Caco-2 (cell line): ENCODE results near the gene USP17L21. TPM values are rescaled to one million over a fixed set of nuclear protein-coding genes. Genes with fewer than 3 reads are reported as not detected.
"Not testable (repeated sequence)": the region's sequence is repeated elsewhere in the genome, so short reads cannot be mapped to it uniquely, and the experiment has no call there.

Experiments
- Bru-seq: library from RNA; stranded (reverse); fragments of 400-500 nt; gene quantifications from one replicate; lab custom pipeline; 2021; lab: Mats Ljungman, UMichigan
- BruChase-seq, 2 experiments: library from RNA; stranded (reverse); fragments of 400-500 nt; gene quantifications; one replicate each; lab custom pipeline; 2021; lab: Mats Ljungman, UMichigan
- BruUV-seq: library from RNA; stranded (reverse); fragments of 400-500 nt; replicated peaks from 2 replicates; lab custom pipeline; 2021; lab: Mats Ljungman, UMichigan
- CTCF ChIA-PET: fragments of 300-600 bp; sonication (Branson Sonifier 250); formaldehyde crosslinking; loops from one replicate; lab custom pipeline; 2022; ENCODE audit warnings: antibody characterized with exemption; lab: Charles Lee
- POLR2A ChIA-PET: fragments of 300-600 bp; sonication (Branson Sonifier 250); formaldehyde crosslinking; loops from one replicate; lab custom pipeline; 2022; ENCODE audit warnings: antibody characterized with exemption; lab: Charles Lee
- DNase-seq, 2 experiments: peaks; one replicate each; pipeline versions ENCODE4 v3.0.0 to v3.0.0-alpha.2; 2020 to 2022
- H3K27me3 ChIP-seq: replicated peaks from 2 replicates; pipeline ENCODE4 v1.6.0; 2011; ENCODE audit warnings: low read length; ENCODE audit not compliant: control insufficient read depth, insufficient read depth
- H3K36me3 ChIP-seq: 2 replicates; pipeline ENCODE4 v1.5.1; 2011; ENCODE audit warnings: low read length; ENCODE audit not compliant: control insufficient read depth, insufficient read depth
- H3K4me1 ChIP-seq: fragments of 250-450 bp; sonication (Bioruptor Pico); 2 replicates; pipeline ENCODE4 v1.5.1; 2020; ENCODE audit warnings: mild to moderate bottlenecking
- H3K4me3 ChIP-seq: 2 replicates; pipeline ENCODE4 v1.5.1; 2011; ENCODE audit warnings: low read depth, mild to moderate bottlenecking, control low read depth, low read length
- H3K9me3 ChIP-seq: fragments of 250-450 bp; sonication (Bioruptor Pico); 2 replicates; pipeline ENCODE4 v1.5.1; 2020; ENCODE audit warnings: mild to moderate bottlenecking, moderate library complexity
- H3K27ac Mint-ChIP-seq: one replicate; pipeline ENCODE4 v1.8.0; 2022; ENCODE audit warnings: mixed read lengths; ENCODE audit not compliant: unreplicated experiment
- H3K27me3 Mint-ChIP-seq: one replicate; pipeline ENCODE4 v1.8.0; 2022; ENCODE audit warnings: mixed read lengths; ENCODE audit not compliant: insufficient read depth, unreplicated experiment
- H3K36me3 Mint-ChIP-seq: one replicate; pipeline ENCODE4 v1.8.0; 2022; ENCODE audit warnings: mild to moderate bottlenecking, mixed read lengths; ENCODE audit not compliant: insufficient read depth, unreplicated experiment
- H3K4me1 Mint-ChIP-seq: one replicate; pipeline ENCODE4 v1.8.0; 2022; ENCODE audit warnings: low read depth, mixed read lengths; ENCODE audit not compliant: unreplicated experiment
- H3K4me3 Mint-ChIP-seq: one replicate; pipeline ENCODE4 v1.8.0; 2022; ENCODE audit warnings: mild to moderate bottlenecking, moderate library complexity, mixed read lengths; ENCODE audit not compliant: unreplicated experiment
- H3K9me3 Mint-ChIP-seq: one replicate; pipeline ENCODE4 v1.8.0; 2022; ENCODE audit warnings: mixed read lengths; ENCODE audit not compliant: unreplicated experiment
- intact Hi-C: fragments of 100-400 bp; cut with micrococcal nuclease; formaldehyde crosslinking; loops from one replicate; pipeline ENCODE4 v1.10.0; 2022; ENCODE audit not compliant: unreplicated experiment
- long read RNA-seq: library from polyadenylated mRNA; stranded (forward); transcript quantifications from one replicate; pipeline ENCODE4 v2.0.0, GENCODE V29; 2022
- total RNA-seq: library from RNA; stranded (reverse); gene quantifications from 2 replicates; pipeline ENCODE4 v1.2.3, GENCODE V29; 2022

The USP17L21 gene
- total RNA-seq (not detected in 2 replicates), Bru-seq, nascent RNA (not detected), BruChase-seq, experiment 1, labeled RNA remaining after a 2-hour chase (not detected), BruChase-seq, experiment 2, labeled RNA remaining after a 6-hour chase (not detected)
- long read RNA-seq, result 0 reads

GRCh38 chr4:9262572-9262971, at the start of gene USP17L21:
TSS of gene USP17L21 (plus strand) at chr4:9262872. CDS start at chr4:9262872, 0 bp downstream.
- POLR2A ChIA-PET, H3K4me3 ChIP-seq, H3K4me3 Mint-ChIP-seq: not testable (repeated sequence)

GRCh38 chr4:9214701-9215100, 48.0 kb upstream of the USP17L21 start:
- H3K27me3 Mint-ChIP-seq, H3K36me3 ChIP-seq, H3K4me3 Mint-ChIP-seq, H3K4me1 ChIP-seq, H3K4me1 Mint-ChIP-seq, H3K9me3 Mint-ChIP-seq, H3K9me3 ChIP-seq, H3K27me3 ChIP-seq, H3K27ac Mint-ChIP-seq, CTCF ChIA-PET, H3K4me3 ChIP-seq, intact Hi-C loops, H3K36me3 Mint-ChIP-seq, BruUV-seq, POLR2A ChIA-PET: not testable (repeated sequence)
- DNase-seq, result peak in 1 of 2 experiments; percentile 3

More at GRCh38 chr4:9262572-9262971, at the start of gene USP17L21:
- H3K27me3 Mint-ChIP-seq, CTCF ChIA-PET, H3K4me1 ChIP-seq, intact Hi-C loops, H3K27ac Mint-ChIP-seq, H3K4me1 Mint-ChIP-seq, H3K36me3 ChIP-seq, BruUV-seq, H3K9me3 Mint-ChIP-seq, H3K9me3 ChIP-seq, H3K36me3 Mint-ChIP-seq, H3K27me3 ChIP-seq, DNase-seq: not testable (repeated sequence)

- H3K36me3 Mint-ChIP-seq, intact Hi-C loops, H3K4me3 Mint-ChIP-seq, POLR2A ChIA-PET, H3K27me3 Mint-ChIP-seq, BruUV-seq, H3K9me3 Mint-ChIP-seq, H3K4me1 ChIP-seq, H3K4me3 ChIP-seq, H3K9me3 ChIP-seq, H3K36me3 ChIP-seq, DNase-seq, CTCF ChIA-PET, H3K4me1 Mint-ChIP-seq, H3K27ac Mint-ChIP-seq, H3K27me3 ChIP-seq: not testable (repeated sequence)
Observed at GRCh38 chr4:9215105-9215504, 47.6 kb upstream of the USP17L21 start, which contains the start of gene USP17L11. TSS of gene USP17L11 (plus strand) at chr4:9215405. CDS start at chr4:9215405, 0 bp downstream.

GRCh38 chr4:9219852-9220251, 42.8 kb upstream of the USP17L21 start, which contains the start of gene USP17L12:
TSS of gene USP17L12 (plus strand) at chr4:9220152. CDS start at chr4:9220152, 0 bp downstream.
- H3K4me1 ChIP-seq, H3K9me3 ChIP-seq, CTCF ChIA-PET, DNase-seq, H3K4me3 ChIP-seq, BruUV-seq, H3K9me3 Mint-ChIP-seq, H3K36me3 ChIP-seq, H3K27me3 ChIP-seq, H3K27me3 Mint-ChIP-seq, H3K36me3 Mint-ChIP-seq, H3K27ac Mint-ChIP-seq, intact Hi-C loops, H3K4me3 Mint-ChIP-seq, POLR2A ChIA-PET, H3K4me1 Mint-ChIP-seq: not testable (repeated sequence)

GRCh38 chr4:9224596-9224995, 38.1 kb upstream of the USP17L21 start, which contains the start of gene USP17L13:
TSS of gene USP17L13 (plus strand) at chr4:9224896. CDS start at chr4:9224896, 0 bp downstream.
- BruUV-seq, CTCF ChIA-PET, H3K4me3 ChIP-seq, H3K27me3 ChIP-seq, H3K36me3 ChIP-seq, POLR2A ChIA-PET, H3K4me3 Mint-ChIP-seq, H3K9me3 ChIP-seq, H3K27ac Mint-ChIP-seq, DNase-seq, H3K9me3 Mint-ChIP-seq, H3K27me3 Mint-ChIP-seq, H3K4me1 ChIP-seq, H3K36me3 Mint-ChIP-seq, H3K4me1 Mint-ChIP-seq, intact Hi-C loops: not testable (repeated sequence)

GRCh38 chr4:9230249-9230648, 32.4 kb upstream of the USP17L21 start:
- H3K9me3 Mint-ChIP-seq, intact Hi-C loops, H3K4me3 Mint-ChIP-seq, H3K9me3 ChIP-seq, H3K36me3 Mint-ChIP-seq, H3K27me3 ChIP-seq, BruUV-seq, H3K27me3 Mint-ChIP-seq, H3K4me3 ChIP-seq, H3K36me3 ChIP-seq, H3K4me1 Mint-ChIP-seq, H3K4me1 ChIP-seq, H3K27ac Mint-ChIP-seq, CTCF ChIA-PET, POLR2A ChIA-PET: not testable (repeated sequence)
- peak in 1 of 2 experiments; percentile 21 for DNase-seq

GRCh38 chr4:9234085-9234484, 28.6 kb upstream of the USP17L21 start, which contains the start of gene USP17L15:
TSS of gene USP17L15 (plus strand) at chr4:9234385. CDS start at chr4:9234385, 0 bp downstream.
- H3K4me3 ChIP-seq, H3K4me1 Mint-ChIP-seq, H3K9me3 Mint-ChIP-seq, intact Hi-C loops, H3K4me1 ChIP-seq, H3K27ac Mint-ChIP-seq, H3K9me3 ChIP-seq, POLR2A ChIA-PET, H3K27me3 ChIP-seq, H3K36me3 ChIP-seq, DNase-seq, H3K27me3 Mint-ChIP-seq, H3K4me3 Mint-ChIP-seq, CTCF ChIA-PET, BruUV-seq, H3K36me3 Mint-ChIP-seq: not testable (repeated sequence)
